ENCODE data around the gene CCDC159. TPM values are rescaled to one million over a fixed set of nuclear protein-coding genes. Genes with fewer than 3 reads are reported as not detected.

The CCDC159 gene
- total and polyA plus RNA-seq, 9 donors, result 21.0 to 41.9 (median 30.7) TPM

GRCh38 chr19:11384778-11385129 lies 38.4 kb downstream of the CCDC159 start:
- H3K27ac ChIP-seq, result no peak overlapping the region
- intact Hi-C loops (cut with DNase I), result loop anchor here in 3 of 4 donors (5.0 to 10.0 kb wide), 3 partner anchors 48 to 100 kb away; partner anchors contain the start of gene ELAVL3 (in 1 of the 3)

GRCh38 chr19:11387162-11388034 lies 41.1 kb downstream of the CCDC159 start:
- Histone ChIP-seq H3K4me3 (no peak overlapping the region), H3K9me3 (peaks cover 0 to 3% of the 10 kb centered on the region in 2 donors), H3K4me1 (ENCODE audit: insufficient read depth) (peaks cover 2% of the 10 kb centered on the region), H3K27ac (no peak overlapping the region), H3K27me3 (no peaks in the 10 kb centered on the region), H3K36me3 (no peaks in the 10 kb centered on the region)
- no peak for TF ChIP-seq EP300 (IDR thresholded peaks at IDR 0.05)
- TF ChIP-seq CTCF (IDR thresholded peaks at IDR 0.05), result no peak
- TF ChIP-seq POLR2A (IDR thresholded peaks at IDR 0.05), result no peak
- intact Hi-C loops (cut with DNase I), result loop anchor here in 1 of 4 donors (10.0 kb wide), 1 partner anchor 97 kb away; the partner anchor contains the start of gene ELAVL3
- 70 to 80% (median 73%) methylated on average over 19 of the region's 19 CpGs for WGBS, 3 donors
- DNase-seq, result no peak

More at GRCh38 chr19:11384778-11385129, 38.4 kb downstream of the CCDC159 start:
- H3K27me3 ChIP-seq, result no peaks in the 10 kb centered on the region
- H3K9me3 ChIP-seq, result no peaks in the 10 kb centered on the region
- 79 to 85% (median 83%) methylated on average over 5 of the region's 5 CpGs for WGBS, 3 donors
- no peak overlapping the region for H3K4me3 ChIP-seq
- H3K4me1 ChIP-seq (ENCODE audit: insufficient read depth), result peaks cover 9% of the 10 kb centered on the region
- H3K36me3 ChIP-seq, result no peaks in the 10 kb centered on the region
- no peak for DNase-seq
- TF ChIP-seq EP300 (IDR thresholded peaks at IDR 0.05), result no peak
- TF ChIP-seq CTCF (IDR thresholded peaks at IDR 0.05), result no peak
- TF ChIP-seq POLR2A (IDR thresholded peaks at IDR 0.05), result no peak

- no peaks in the 10 kb centered on the region for H3K36me3 ChIP-seq
- no peaks in the 10 kb centered on the region for H3K27me3 ChIP-seq
- TF ChIP-seq EP300 (IDR thresholded peaks at IDR 0.05) (no peak), CTCF (IDR thresholded peaks at IDR 0.05) (no peak)
- H3K27ac ChIP-seq, result no peak overlapping the region
- no peak for DNase-seq
- H3K9me3 ChIP-seq, result peaks cover 0 to 3% of the 10 kb centered on the region in 2 donors
- intact Hi-C loops (cut with DNase I), result loop anchor here in 1 of 4 donors (10.0 kb wide), 1 partner anchor 96 kb away; the partner anchor contains the start of gene TSPAN16
- WGBS, 3 donors, result 87 to 93% (median 91%) methylated on average over 2 of the region's 2 CpGs
- H3K4me1 ChIP-seq (ENCODE audit: insufficient read depth), result no peaks in the 10 kb centered on the region
- H3K4me3 ChIP-seq, result no peak overlapping the region
These were observed 44.0 kb downstream of the CCDC159 start for GRCh38 chr19:11390359-11390758.

- Histone ChIP-seq H3K4me1 (ENCODE audit: insufficient read depth) (no peaks in the 10 kb centered on the region), H3K27me3 (no peaks in the 10 kb centered on the region), H3K27ac (no peak overlapping the region), H3K4me3 (no peak overlapping the region), H3K9me3 (peaks cover 0 to 3% of the 10 kb centered on the region in 2 donors), H3K36me3 (no peaks in the 10 kb centered on the region)
- 72 to 78% (median 77%) methylated on average over 4 of the region's 4 CpGs for WGBS, 3 donors
- no peak for DNase-seq
- intact Hi-C loops (cut with DNase I), result loop anchor here in 1 of 4 donors (10.0 kb wide), 1 partner anchor 96 kb away; the partner anchor contains the start of gene TSPAN16
- TF ChIP-seq CTCF (IDR thresholded peaks at IDR 0.05), result no peak
- no peak for TF ChIP-seq EP300 (IDR thresholded peaks at IDR 0.05)
- TF ChIP-seq POLR2A (IDR thresholded peaks at IDR 0.05), result no peak
These were observed 44.8 kb downstream of the CCDC159 start for GRCh38 chr19:11390933-11391680.
